ENCODE measurements around the gene ILDR2.

Gene ILDR2, protein sequence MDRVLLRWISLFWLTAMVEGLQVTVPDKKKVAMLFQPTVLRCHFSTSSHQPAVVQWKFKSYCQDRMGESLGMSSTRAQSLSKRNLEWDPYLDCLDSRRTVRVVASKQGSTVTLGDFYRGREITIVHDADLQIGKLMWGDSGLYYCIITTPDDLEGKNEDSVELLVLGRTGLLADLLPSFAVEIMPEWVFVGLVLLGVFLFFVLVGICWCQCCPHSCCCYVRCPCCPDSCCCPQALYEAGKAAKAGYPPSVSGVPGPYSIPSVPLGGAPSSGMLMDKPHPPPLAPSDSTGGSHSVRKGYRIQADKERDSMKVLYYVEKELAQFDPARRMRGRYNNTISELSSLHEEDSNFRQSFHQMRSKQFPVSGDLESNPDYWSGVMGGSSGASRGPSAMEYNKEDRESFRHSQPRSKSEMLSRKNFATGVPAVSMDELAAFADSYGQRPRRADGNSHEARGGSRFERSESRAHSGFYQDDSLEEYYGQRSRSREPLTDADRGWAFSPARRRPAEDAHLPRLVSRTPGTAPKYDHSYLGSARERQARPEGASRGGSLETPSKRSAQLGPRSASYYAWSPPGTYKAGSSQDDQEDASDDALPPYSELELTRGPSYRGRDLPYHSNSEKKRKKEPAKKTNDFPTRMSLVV

DNA sequence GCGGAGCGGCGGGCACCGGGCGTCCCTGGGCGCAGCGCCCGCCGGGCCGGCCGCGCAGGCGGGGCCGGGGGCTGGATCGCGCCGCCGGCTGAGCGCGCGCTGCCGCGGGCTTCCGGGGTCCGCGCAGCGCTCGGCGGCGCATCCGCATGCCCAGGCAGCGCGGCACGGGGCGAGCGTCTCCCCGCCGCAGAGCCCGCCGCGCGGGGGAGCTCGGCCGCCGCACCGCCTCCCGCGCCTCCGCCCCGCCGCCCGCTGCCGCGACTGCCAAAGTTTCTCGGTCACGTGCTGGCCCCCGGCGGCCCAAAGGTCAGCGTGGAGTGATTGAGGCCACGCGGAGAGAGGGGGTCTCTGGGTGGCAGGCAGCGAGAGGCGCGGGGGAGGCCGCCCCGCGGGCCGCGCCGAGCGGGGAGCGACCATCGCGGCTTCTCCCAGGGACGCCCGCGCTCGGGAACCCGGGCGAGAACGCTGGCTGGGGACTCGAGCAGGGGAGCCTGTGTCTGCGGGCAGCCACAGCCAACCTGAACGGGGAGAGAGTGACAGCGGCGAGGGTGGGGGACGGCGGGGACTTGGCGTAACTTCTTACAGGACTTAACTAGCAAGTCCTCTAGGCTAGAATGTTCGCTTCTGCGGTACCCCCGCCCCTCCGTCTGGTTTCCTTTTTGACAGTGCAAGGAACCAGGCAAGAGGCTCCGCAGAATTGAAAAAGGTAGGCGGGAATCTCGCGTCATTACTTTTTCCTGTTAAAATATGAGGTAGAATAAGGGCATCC lies at the start of gene ILDR2:
Gene ILDR2 (minus strand): TSS at position 180 of the 769 bp plus-strand sequence. CDS start 272 bp downstream, outside the sequence.
- no peak for DNase-seq

DNA sequence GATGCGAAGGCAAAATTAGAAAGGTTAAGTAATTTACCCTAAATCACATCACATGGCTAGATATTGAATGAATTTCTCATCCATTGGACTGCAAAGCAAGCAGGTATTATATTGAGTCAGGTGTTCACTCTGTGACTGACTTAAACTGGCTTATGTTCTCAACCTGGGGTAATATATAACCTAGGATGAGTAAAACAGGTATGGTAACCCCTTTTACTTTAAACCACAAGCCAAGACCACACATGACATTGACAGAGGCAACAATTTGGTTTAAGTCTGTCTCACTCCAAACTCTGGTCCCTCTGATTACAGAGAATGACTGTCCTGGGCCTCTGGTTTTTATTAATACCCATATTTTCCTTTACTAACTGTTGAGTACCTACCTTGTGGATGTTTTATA lies 47.0 kb upstream of the ILDR2 start:
- DNase-seq = no peak

DNA sequence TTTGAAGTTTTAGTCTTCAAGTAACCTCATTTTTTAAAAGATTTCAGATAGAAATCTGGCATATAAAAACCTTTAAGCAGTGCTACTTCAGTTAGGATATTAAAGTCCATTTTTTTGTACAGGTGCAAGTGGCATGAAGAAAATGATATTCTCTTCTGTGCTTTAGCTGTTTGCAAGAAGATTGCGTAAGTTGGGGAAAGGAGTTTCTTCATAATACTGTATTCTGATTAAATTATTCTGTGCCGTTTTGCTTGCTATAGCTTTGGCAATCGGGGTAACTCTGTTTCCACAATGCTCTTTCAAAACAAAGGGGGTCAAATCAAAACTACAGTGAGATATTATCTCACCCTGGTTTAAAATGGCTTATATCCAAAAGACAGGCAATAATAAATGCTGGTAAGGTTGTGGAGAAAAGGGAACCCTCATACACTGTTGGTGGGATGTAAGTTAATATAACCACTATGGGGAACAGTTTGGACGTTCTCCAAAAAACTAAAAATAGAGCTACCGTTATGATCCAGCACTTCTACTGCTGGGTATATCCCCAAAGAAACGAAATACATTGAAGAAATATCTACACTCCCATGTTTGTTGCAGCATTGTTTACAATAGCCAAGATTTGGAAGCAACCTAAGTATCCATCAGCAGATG lies 40.9 kb upstream of the ILDR2 start:
- DNase-seq = no peak

DNA sequence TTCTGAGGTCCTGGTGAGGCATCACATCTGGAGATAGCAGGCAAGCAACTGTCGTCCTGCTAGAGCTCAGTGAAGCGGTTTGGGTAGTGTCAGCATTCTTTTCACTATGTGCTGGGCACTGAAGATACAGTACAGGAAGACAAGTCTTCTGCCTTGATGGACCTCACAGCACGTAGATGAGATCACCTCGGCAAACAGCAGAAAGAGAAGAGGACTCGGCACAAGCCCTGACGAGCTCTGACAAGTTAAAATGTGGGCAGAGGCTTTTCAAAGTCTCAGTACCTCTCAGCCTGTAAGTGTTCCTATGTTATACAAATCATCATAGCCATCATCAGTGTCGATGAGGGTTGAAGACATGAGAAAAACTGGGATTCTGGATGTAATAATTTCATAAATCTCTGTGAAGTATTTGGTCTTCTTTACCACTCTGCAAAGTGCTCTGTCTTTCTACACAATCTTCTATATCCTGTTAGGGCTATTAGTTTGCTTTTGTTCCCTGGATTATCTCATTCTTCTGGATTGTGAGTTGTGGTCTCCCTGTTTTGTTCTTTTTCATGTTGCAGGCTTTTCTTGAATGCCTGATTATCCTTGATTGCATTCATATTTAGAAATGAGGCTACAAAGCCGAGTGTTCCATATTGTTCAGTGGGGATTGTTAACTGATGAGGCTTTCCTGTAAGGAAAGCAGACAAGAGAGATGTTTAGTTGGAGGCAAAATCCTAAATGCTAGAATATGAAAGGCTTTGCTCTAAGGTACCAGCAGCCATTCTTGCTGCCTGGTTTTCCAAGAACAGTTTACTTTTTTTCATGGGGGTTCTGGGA lies 38.0 kb upstream of the ILDR2 start:
- no peak for DNase-seq

DNA sequence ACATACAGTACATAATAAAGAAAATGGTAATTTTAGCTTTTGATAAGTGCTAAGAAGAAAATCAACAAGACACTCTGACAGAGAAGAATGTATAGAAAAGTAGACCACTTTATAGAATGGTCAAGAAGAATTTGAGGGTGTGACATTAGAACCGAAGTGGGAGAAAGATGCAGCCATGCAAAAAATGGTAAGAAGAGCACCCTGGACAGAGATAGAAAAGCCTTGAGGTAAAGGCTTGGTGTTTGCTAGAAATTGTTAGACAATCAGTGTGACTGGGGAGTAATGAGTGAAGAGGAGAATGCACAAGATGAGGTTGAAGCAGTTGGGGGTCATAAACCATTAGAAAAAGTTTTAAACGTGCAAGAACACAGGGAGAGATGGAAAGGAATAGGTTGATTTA lies 37.2 kb upstream of the ILDR2 start:
- no peak for DNase-seq

DNA sequence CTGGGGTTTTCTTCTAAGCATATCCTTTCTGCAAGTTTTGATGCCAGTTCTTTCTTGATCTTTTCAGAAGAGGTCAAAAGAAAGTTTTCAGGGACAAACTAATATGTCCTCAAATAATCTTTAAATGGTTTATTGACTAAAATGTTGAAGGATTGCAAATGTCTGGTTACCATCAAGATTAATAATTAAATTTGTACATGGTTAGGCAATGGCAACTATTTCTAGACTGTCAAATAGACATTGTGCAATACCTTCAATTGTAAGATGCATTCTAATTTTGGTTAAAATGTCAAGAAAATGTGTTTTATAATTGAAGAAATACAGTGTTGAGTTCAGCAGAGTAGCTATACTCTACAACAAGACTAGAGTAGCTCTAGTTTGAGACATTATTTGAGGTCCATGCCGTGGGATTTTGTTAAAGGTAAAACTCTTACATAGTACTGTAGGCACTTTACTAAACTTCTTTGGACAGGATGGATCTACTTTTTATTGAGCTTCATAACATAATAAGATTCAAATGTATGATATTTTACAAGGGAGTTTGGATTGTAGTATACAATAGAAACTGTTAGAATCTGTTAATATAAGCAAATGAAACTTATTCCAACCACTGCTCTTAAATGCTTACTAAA lies 36.3 kb upstream of the ILDR2 start:
- no peak for DNase-seq

DNA sequence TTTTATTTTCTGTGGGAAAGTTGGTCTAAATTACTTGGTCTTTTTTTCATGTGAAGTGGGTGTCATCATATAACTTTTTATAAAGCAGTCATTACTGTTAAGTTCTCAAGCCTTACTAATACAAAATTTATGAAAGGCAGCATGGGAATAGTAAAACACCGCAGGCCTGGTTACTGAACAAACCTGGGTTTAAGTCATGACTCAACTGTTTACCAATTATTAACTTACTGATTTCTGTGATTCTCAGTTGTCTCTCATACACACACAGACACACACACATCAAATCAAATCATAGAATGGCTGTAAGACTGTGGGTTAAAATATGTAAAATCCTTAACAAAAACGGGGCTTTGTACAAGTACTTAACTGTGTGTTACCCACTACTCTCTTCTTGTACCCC lies 28.4 kb upstream of the ILDR2 start:
- DNase-seq = no peak

DNA sequence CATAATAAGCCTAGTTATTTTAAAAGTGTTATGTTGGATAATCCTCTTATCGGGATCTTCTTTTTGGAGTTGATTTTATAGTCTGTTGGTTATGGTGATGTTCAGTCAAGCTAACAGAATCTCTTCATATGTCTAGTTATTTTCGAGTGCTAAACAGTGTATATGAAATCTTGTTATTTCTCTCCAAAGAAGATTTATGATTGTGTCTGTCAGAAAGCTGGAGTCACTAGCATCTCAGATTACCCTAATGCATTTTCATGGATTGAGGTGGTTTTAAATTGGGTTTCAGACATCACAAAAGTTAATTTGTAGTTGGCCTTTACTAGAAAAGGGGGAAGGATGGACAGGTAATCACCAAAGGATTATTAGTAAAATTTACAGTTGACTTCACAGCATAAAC lies 27.0 kb upstream of the ILDR2 start:
- DNase-seq = no peak

DNA sequence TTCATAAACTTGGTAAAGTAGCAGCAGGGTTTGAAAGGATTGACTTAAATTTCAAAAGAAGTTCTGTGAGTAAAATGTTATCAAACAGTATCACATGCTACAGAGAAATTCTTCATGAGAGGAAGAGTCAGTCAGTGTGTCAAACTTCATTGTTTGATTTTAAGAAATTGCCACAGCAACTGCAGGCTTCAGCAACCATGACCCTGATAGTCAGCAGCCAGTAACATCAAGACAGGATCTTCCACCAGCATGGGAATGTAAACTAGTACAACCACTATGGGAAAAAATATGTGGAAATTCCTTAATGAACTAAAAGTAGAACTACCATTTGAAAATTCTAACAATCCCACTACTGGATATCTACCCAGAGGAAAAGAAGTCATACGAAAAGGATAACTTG lies 25.2 kb upstream of the ILDR2 start:
- no peak for DNase-seq

DNA sequence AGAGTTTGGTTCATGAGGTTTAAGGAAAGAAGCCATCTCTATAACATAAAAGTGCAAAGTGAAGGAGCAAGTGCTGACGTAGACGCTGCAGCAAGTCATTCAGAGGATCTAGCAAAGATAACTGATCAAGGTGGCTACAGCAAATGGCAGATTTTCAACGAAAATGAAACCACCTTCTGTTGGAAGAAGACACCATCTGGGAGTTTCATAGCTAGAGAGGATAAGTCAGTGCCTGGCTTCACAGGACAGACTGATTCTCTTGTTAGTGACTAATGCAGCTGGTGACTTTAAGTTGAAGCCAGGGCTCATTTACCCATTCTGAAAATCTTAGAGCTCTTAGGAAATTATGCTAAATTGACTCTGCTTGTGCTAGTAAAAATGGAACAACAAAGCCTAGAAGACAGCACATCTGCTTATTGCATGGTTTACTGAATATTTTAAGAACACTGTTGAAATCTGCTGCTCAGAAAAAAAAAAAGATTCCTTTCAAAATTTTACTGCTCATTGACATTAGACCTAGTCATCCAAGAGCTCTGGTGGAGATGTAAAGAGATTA lies 24.2 kb upstream of the ILDR2 start:
- no peak for DNase-seq

DNA sequence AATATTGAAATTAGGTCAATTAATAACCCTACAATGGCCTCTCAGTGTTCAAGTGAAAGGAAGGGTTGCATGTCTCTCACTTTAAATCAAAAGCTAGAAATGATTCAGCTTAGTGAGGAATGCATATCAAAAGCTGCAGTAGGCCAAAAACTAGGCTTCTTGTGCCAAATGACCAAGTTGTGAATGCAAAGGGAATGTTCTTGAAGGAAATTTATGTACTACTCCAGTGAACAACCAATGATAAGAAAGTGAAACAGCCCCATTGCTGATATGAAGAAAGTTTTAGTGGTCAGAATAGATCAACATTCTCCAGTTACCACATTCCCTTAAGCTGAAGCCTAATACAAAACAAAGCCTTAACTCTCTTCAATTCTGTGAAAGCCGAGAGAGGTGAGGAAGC lies 23.7 kb upstream of the ILDR2 start:
- no peak for DNase-seq

DNA sequence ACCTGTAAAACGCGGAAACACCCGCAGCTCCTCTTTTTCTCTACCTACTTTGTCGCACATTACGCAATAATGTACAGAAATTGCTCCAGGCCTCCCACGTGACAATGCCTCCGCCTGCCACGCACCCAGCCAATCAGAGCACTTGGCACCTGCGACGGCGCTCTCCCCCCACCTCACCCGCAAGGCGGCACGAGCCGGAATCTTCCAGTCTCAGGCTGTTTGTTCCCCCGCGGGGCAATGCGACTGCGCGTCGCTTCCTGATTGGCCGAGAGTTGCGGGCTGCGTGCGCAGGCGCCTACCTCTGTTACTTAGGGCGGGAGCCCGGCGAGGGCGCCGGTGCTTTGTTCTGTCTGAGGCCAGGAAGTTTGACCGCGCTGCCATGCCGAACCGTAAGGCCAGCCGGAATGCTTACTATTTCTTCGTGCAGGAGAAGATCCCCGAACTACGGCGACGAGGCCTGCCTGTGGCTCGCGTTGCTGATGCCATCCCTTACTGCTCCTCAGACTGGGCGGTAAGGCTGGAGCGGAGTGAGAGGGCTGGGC lies 13.7 kb upstream of the ILDR2 start, which contains the start of gene MAEL:
Gene MAEL (plus strand): TSS at position 307 of the 542 bp plus-strand sequence. CDS start 73 bp downstream, at position 380.
- DNase-seq = no peak

DNA sequence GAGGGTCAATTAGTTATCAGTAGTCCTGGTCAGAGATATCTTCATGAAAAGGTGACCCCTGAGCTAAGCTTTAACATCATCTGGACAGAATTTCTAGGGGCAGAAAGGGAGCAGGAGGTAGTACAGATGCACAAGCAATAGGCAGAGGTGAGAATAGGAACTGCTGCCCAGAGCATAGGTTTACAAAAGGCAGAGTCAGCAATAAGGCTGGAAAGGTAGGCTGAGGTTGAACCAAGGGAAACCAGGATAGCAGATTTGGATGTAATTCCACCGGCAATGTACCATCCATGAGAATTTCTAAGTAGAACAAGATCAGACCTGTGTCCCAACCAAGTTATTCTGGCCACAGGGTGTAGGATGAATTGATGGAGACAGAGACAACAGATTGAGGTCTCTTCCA lies 6.2 kb upstream of the ILDR2 start:
- no peak for DNase-seq

DNA sequence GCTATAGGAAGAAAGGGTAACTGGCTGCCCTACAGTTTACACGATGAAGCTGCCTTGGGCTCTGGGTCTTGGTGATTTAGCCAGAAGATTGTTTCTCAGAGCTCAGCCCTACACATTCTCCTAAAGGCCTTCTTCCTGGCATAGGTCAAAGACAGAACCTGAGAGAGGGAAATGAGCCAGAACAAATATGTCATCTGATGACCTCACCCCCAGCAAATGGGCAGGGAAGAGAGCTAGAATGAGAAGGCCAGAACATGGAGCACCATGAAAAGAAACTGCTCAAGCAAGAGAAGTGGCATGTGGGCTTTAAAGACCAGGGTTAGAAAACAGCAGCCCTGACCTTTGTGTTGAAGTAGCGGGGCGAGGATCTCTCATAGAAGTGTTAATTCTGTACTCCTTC lies 5.5 kb upstream of the ILDR2 start:
- no peak for DNase-seq

DNA sequence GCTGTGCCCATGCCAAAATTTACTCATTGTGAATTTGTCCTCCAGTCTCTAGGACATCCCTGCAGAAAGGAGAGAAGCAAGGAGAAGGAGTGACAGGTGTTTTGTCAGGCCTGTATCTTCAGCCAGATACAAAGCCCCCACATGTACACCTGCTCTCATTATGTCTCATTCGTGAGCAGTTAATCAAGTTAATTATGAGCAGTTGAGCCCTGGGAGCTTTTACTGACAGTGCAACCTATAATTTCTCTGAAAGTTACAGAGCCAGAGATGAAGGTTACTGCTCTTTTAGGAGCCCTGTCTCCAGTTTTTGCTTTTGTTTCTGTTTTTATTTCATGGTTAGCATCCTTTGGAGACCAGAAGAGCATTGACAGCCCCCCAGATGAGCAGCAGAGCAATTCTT lies 5.0 kb upstream of the ILDR2 start:
- no peak for DNase-seq

DNA sequence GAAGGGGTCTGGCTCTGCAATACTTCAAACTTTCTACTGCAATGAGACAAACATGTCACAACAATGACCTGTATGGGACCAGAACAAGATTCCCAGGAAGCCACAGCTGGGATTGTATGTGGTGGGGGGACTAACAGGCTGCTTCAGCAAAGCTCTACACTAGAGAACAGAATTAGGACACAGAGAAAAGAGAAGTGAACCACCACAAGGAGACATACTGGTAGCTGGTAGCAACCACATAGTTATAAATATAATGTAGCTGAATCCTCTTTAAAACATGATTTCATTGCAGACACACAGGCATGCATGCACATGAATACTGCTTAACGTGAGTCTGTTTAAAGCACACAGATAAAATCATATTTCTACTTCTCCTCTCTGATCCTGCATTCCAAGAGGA lies 3.5 kb upstream of the ILDR2 start:
- no peak for DNase-seq

DNA sequence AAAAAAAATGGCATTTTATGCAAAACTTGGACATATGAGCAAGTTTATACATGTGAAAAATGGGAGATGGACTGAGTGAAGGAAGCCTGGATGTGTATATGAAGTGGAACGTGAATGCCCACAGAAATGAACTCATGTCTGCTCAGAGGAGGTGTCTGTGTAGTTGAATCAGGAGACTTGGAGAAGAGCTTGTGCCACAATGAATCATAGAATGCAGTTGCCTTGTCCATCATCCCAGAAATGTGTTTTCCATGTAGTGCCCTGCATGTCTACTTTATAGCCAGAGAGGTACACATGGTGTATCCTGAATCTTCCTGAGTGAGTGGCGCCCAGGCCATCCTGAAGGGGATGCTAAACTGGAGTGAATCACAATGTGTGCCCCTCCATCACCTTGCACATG lies 2.6 kb upstream of the ILDR2 start:
- no peak for DNase-seq

DNA sequence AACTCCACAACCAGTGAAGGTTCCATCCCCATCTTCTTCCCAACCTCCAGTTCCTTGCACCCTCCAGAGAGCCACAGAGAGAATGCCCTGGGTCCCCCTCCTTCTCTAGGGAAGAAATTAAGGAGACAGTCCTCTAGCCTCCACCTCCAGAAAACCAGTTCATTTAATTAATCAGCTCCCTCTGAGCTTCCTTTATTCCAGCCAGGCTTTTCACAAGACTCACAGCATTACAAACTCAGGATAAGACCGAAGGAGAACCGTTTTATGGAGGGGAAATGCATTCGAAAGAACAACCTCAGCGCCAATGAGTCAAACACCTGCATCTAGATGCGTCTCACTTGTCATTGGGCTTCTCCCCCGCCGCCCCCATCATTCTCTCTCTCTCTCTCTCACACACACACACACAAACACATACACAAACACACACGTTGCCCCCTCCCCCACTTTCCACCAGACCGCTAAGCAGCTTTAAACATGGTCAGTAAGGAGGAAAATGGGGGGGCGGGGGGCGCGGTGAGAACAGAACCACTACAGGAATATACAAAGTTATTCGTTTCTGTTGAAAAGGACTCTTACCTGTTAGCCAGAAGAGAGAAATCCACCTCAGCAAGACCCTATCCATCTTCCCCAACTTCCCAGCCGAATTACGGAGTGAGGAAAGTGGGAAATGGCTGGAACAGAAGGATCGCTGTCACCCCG lies 544 bp downstream of the ILDR2 start:
- no peak for DNase-seq

DNA sequence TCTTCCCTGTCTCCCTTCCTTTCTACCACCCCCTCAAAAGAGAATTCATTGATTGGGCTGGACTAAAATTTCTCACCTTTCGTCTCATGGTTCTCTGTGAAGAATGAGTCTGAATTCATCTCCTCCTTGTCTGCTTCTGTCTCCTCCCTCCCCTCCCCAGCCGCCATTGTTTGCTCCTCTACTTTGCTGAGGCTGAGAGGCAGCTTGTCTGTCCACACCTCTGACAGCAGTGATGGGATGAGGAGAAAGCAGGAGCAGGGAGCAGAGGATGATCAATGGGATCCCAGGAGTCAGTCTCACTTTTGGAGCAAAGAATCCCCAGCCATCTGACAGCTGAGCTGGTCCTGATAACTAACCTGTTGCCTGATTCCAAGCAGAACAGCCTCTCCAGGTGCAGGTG lies 2.5 kb downstream of the ILDR2 start:
- no peak for DNase-seq

DNA sequence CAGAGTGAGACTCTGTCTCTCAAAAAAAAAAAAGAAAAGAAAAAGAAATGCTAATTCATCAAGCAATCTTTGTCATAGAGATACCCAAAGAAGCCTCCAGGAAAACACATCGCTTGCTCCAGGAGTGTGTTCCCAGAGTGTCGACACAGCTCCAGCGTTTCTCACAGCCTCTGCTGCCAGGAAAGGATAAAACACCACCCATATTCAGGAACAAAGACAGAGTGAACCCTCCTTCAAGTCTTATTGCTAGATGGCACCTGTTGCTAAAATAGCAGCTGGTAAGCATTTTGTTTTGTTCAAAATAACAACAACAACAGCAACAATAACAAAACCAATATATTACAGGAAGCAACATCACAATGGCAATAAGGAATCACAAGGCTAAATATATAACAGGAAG lies 3.1 kb downstream of the ILDR2 start:
- no peak for DNase-seq

DNA sequence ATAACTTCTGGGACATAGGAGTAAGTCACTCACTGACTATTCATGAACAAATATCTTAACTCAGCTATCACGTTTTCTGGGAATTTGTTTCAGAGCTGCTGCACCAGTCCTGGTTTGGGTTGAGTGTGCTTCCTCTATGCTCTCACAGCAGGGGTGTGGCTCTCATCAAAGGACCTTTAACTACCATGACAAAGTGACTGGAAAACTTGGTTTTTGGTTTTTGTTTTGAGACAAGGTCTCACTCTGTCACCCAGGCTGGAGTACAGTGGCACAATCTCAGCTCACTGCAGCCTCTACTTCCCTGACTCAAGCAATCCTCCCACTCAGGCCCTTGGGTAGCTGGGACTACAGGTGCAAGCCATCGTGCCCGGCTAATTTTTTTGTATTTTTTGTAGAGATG lies 4.1 kb downstream of the ILDR2 start:
- no peak for DNase-seq

Measured in NCI-H446 treated with DMSO at 0.1 percent for 48 hours (cell line).